Measurements from ENCODE around the gene LYL1. TPM values are rescaled to one million over a fixed set of nuclear protein-coding genes. Genes with fewer than 3 reads are reported as not detected.

LYL1 gene
- total and polyA plus RNA-seq, 2 of the 13 experiments (the other 11 are each of a cell fraction or from before 2014, with no cell fraction given), result 0.75 to 0.92 TPM

DNA sequence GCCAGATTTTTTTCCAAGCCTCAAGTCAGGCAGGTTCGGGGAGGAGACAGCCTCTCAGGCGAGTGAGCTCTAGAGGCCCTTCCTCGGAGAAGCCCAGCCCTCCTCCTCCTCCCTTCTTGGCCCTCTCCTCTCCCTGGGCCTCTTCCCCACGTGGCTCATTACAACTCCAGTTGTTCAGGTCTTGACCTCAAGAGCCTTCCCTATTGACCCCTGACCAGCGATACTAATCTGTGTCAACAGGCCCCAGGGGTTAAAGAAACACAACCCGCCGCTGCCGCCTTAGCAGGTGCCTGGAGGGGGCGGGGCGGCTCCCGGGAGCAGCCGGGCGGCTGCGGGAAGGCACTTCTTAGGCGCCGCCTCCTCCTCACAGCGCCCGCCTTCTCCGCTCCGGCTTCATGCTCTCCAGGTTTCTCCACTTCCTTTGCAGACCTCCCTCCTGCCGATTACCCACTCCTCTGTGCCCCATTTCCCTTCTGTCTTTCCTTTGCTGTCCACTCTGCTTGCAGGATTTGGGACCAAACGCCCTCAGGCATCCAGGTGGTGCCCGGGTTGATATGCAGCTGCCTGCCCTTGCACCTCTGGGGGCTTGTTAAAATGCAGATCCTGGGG, 51.0 kb downstream of the LYL1 start (continued):
- TF ChIP-seq, protein P1, sequence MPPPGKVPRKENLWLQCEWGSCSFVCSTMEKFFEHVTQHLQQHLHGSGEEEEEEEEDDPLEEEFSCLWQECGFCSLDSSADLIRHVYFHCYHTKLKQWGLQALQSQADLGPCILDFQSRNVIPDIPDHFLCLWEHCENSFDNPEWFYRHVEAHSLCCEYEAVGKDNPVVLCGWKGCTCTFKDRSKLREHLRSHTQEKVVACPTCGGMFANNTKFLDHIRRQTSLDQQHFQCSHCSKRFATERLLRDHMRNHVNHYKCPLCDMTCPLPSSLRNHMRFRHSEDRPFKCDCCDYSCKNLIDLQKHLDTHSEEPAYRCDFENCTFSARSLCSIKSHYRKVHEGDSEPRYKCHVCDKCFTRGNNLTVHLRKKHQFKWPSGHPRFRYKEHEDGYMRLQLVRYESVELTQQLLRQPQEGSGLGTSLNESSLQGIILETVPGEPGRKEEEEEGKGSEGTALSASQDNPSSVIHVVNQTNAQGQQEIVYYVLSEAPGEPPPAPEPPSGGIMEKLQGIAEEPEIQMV (CRISPR knock-in tag; IDR thresholded peaks at IDR 0.05; ENCODE audit: low read depth), result no peak; the same call in 1 of the 2 replicates
- no peak for TF ChIP-seq JUN (CRISPR knock-in tag; IDR thresholded peaks at IDR 0.05)
- TF ChIP-seq CENPT (CRISPR knock-in tag; IDR thresholded peaks at IDR 0.05; ENCODE audit: low read depth), result no peak
- TF ChIP-seq, protein P2, sequence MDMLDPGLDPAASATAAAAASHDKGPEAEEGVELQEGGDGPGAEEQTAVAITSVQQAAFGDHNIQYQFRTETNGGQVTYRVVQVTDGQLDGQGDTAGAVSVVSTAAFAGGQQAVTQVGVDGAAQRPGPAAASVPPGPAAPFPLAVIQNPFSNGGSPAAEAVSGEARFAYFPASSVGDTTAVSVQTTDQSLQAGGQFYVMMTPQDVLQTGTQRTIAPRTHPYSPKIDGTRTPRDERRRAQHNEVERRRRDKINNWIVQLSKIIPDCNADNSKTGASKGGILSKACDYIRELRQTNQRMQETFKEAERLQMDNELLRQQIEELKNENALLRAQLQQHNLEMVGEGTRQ (IDR thresholded peaks at IDR 0.05; ENCODE audit: low read depth, low read length), result no peak
- TF ChIP-seq, protein P2 (CRISPR knock-in tag; IDR thresholded peaks at IDR 0.05; ENCODE audit: borderline replicate concordance), result no peak
- peak; percentile 28 for TF ChIP-seq HNRNPLL (IDR thresholded peaks at IDR 0.05; ENCODE audit: low read depth, low read length, poor library complexity, severe bottlenecking)
- 0 out of 2 replicates have a peak, but pooled peaks have one; percentile 30 for TF ChIP-seq ZFP1 (CRISPR knock-in tag; IDR thresholded peaks at IDR 0.05)
- TF ChIP-seq ZC3H4 (CRISPR knock-in tag; IDR thresholded peaks at IDR 0.05; ENCODE audit: borderline replicate concordance), result no peak
- no peak for TF ChIP-seq TRIM22 (IDR thresholded peaks at IDR 0.05)
- TF ChIP-seq SALL1 (CRISPR knock-in tag; IDR thresholded peaks at IDR 0.05), result peak; percentile 52
- 0 out of 2 replicates have a peak, but pooled peaks have one; percentile 30 for TF ChIP-seq ZNF451 (CRISPR knock-in tag; IDR thresholded peaks at IDR 0.05)
- no peak for TF ChIP-seq ZSCAN20 (CRISPR knock-in tag; IDR thresholded peaks at IDR 0.05; ENCODE audit: borderline replicate concordance)
- TF ChIP-seq ZKSCAN5 (CRISPR knock-in tag; IDR thresholded peaks at IDR 0.05), result no peak
- no peak for TF ChIP-seq ZNF432 (CRISPR knock-in tag; IDR thresholded peaks at IDR 0.05; ENCODE audit: borderline replicate concordance)
- no peak for TF ChIP-seq THYN1 (CRISPR knock-in tag; IDR thresholded peaks at IDR 0.05; ENCODE audit: borderline replicate concordance, low read depth)
- no peak for TF ChIP-seq EHMT2 (IDR thresholded peaks at IDR 0.05; ENCODE audit: borderline replicate concordance, low read depth, low read length)
- TF ChIP-seq FOXO1 (CRISPR knock-in tag; IDR thresholded peaks at IDR 0.05), result peak; percentile 58; the same call in 1 of the 2 replicates
- TF ChIP-seq HBP1 (CRISPR knock-in tag; IDR thresholded peaks at IDR 0.05; ENCODE audit: low read depth), result no peak
- TF ChIP-seq DNMT3B (CRISPR knock-in tag; conservative IDR thresholded peaks at IDR 0.05), result no peak
- no peak for TF ChIP-seq YY1 (IDR thresholded peaks at IDR 0.05; ENCODE audit: insufficient read depth, insufficient replicate concordance, low read depth, low read length)
- no peak; the same call in 1 of the 2 replicates for TF ChIP-seq ZNF556 (CRISPR knock-in tag; IDR thresholded peaks at IDR 0.05; ENCODE audit: borderline replicate concordance)
- no peak for TF ChIP-seq ZNF768 (CRISPR knock-in tag; IDR thresholded peaks at IDR 0.05)
- no peak for TF ChIP-seq ZNF878 (CRISPR knock-in tag; IDR thresholded peaks at IDR 0.05)
- no peak for TF ChIP-seq MTF1 (CRISPR knock-in tag; IDR thresholded peaks at IDR 0.05)
- TF ChIP-seq KAT7 (CRISPR knock-in tag; IDR thresholded peaks at IDR 0.05; ENCODE audit: borderline replicate concordance), result no peak
